HG03097 (cell line): ENCODE data around the gene TMEM101.
"Not testable (repeated sequence)": the region's sequence is repeated elsewhere in the genome, so short reads cannot be mapped to it uniquely, and the experiment has no call there.

Experiments
- ATAC-seq: cut with Tn5 transposase; IDR thresholded peaks from one replicate; pipeline ENCODE4 v1.9.1; 2021; ENCODE audit not compliant: unreplicated experiment, low FRiP score

The TMEM101 gene

GRCh38 chr17:44002141-44002848 is 12.5 kb downstream of the TMEM101 start:
- ATAC-seq, result no peak

GRCh38 chr17:44001461-44001920 is 13.3 kb downstream of the TMEM101 start:
- no peak for ATAC-seq

GRCh38 chr17:44000871-44001460 is 13.8 kb downstream of the TMEM101 start:
- ATAC-seq, result no peak

- no peak for ATAC-seq
These were observed 14.5 kb downstream of the TMEM101 start for GRCh38 chr17:44000141-44000860.

GRCh38 chr17:43999024-43999423 is 15.7 kb downstream of the TMEM101 start:
- ATAC-seq, result no peak

GRCh38 chr17:43998552-43998951 is 16.2 kb downstream of the TMEM101 start:
- no peak for ATAC-seq

GRCh38 chr17:43997180-43997579 is 17.6 kb downstream of the TMEM101 start:
- not testable (repeated sequence) for ATAC-seq

GRCh38 chr17:43995150-43995471 is 19.7 kb downstream of the TMEM101 start:
- no peak for ATAC-seq

GRCh38 chr17:43994272-43995149 is 20.3 kb downstream of the TMEM101 start:
- no peak for ATAC-seq

- ATAC-seq, result no peak
These were observed 22.1 kb downstream of the TMEM101 start for GRCh38 chr17:43992641-43993040.

- no peak for ATAC-seq
These were observed 26.5 kb downstream of the TMEM101 start for GRCh38 chr17:43988301-43988700.

- no peak for ATAC-seq
These were observed 27.4 kb downstream of the TMEM101 start for GRCh38 chr17:43987131-43988021.

- no peak for ATAC-seq
These were observed 28.4 kb downstream of the TMEM101 start for GRCh38 chr17:43986225-43986981.

- ATAC-seq, result no peak
These were observed 30.2 kb downstream of the TMEM101 start for GRCh38 chr17:43984521-43984920.

- ATAC-seq, result no peak
These were observed 31.0 kb downstream of the TMEM101 start for GRCh38 chr17:43983515-43984411.

- no peak for ATAC-seq
These were observed 31.6 kb downstream of the TMEM101 start for GRCh38 chr17:43983196-43983514.

GRCh38 chr17:43982171-43982570 is 32.6 kb downstream of the TMEM101 start:
- ATAC-seq, result no peak

GRCh38 chr17:43979671-43980070 is 35.1 kb downstream of the TMEM101 start:
- no peak for ATAC-seq
